ENCODE measurements around the gene PACSIN1. TPM values are rescaled to one million over a fixed set of nuclear protein-coding genes. Genes with fewer than 3 reads are reported as not detected.

PACSIN1 gene
- total RNA-seq, 4 donors from 2014 or later, result 0.08 to 0.42 (median 0.10) TPM; not detected in 1

GRCh38 chr6:34564181-34564580, 98.3 kb downstream of the PACSIN1 start:
- DNase-seq (ENCODE audit: low spot score in 2 of 2), result no peak
- 84 to 88% methylated on average over 5 of the region's 5 CpGs for WGBS, 2 donors
- TF ChIP-seq CTCF (IDR thresholded peaks at IDR 0.05) (no peak), POLR2A (IDR thresholded peaks at IDR 0.05) (no peak)
- H3K4me3 ChIP-seq (ENCODE audit: low read depth, poor library complexity, severe bottlenecking), result no peak overlapping the region
- intact Hi-C loops (cut with DNase I; ENCODE audit: low total_unique reads), result no loop called here

GRCh38 chr6:34565722-34566137, 99.9 kb downstream of the PACSIN1 start:
- no peak for TF ChIP-seq POLR2A (IDR thresholded peaks at IDR 0.05)
- no peak for TF ChIP-seq CTCF (IDR thresholded peaks at IDR 0.05)
- H3K4me3 ChIP-seq (ENCODE audit: low read depth, poor library complexity, severe bottlenecking), result no peak overlapping the region
- WGBS, 2 donors, result 53 to 61% methylated on average over 5 of the region's 5 CpGs
- no peak for DNase-seq (ENCODE audit: low spot score in 2 of 2)
- intact Hi-C loops (cut with DNase I; ENCODE audit: low total_unique reads), result no loop called here

- no peak for DNase-seq (ENCODE audit: low spot score in 2 of 2)
- TF ChIP-seq CTCF (IDR thresholded peaks at IDR 0.05), result no peak
- TF ChIP-seq POLR2A (IDR thresholded peaks at IDR 0.05), result no peak
- H3K4me3 ChIP-seq (ENCODE audit: low read depth, poor library complexity, severe bottlenecking), result no peak overlapping the region
- WGBS, 2 donors, result 78 to 81% methylated on average over 14 of the region's 14 CpGs
- intact Hi-C loops (cut with DNase I; ENCODE audit: low total_unique reads), result no loop called here
Observed at GRCh38 chr6:34566830-34567546, 101.1 kb downstream of the PACSIN1 start.

GRCh38 chr6:34568341-34569201, 102.7 kb downstream of the PACSIN1 start:
- no peak for DNase-seq (ENCODE audit: low spot score in 2 of 2)
- WGBS, 2 donors, result 49 to 55% methylated on average over 12 of the region's 12 CpGs
- no peak for TF ChIP-seq POLR2A (IDR thresholded peaks at IDR 0.05)
- no peak for TF ChIP-seq CTCF (IDR thresholded peaks at IDR 0.05)
- no peak overlapping the region for H3K4me3 ChIP-seq (ENCODE audit: low read depth, poor library complexity, severe bottlenecking)
- intact Hi-C loops (cut with DNase I; ENCODE audit: low total_unique reads), result no loop called here

- TF ChIP-seq CTCF (IDR thresholded peaks at IDR 0.05) (no peak), POLR2A (IDR thresholded peaks at IDR 0.05) (no peak)
Observed at GRCh38 chr6:34569361-34569973, 103.6 kb downstream of the PACSIN1 start.

More at GRCh38 chr6:34569361-34569973, 103.6 kb downstream of the PACSIN1 start:
- DNase-seq (ENCODE audit: low spot score in 2 of 2), result no peak
- no peak overlapping the region for H3K4me3 ChIP-seq (ENCODE audit: low read depth, poor library complexity, severe bottlenecking)
- WGBS, 2 donors, result 73 to 83% methylated on average over 5 of the region's 5 CpGs
- intact Hi-C loops (cut with DNase I; ENCODE audit: low total_unique reads), result no loop called here
